PFSK-1 (cell line): ENCODE results near the gene RNF17.

Experiments used
- POLR2AphosphoS5 ChIP-seq: IDR thresholded peaks from 2 replicates; pipeline ENCODE4 v1.6.1; 2012; ENCODE audit warnings: low read depth, mild to moderate bottlenecking, control low read depth, low read length, moderate library complexity
- SIN3A ChIP-seq: IDR thresholded peaks from 2 replicates; pipeline ENCODE4 v1.6.1; 2012; ENCODE audit warnings: mild to moderate bottlenecking, low read length, moderate library complexity, borderline replicate concordance; ENCODE audit not compliant: insufficient read depth
- TAF1 ChIP-seq: IDR thresholded peaks from 2 replicates; pipeline ENCODE4 v1.6.1; 2012; ENCODE audit warnings: low read length, control low read depth, borderline replicate concordance; ENCODE audit not compliant: insufficient read depth

- no peak for TF ChIP-seq TAF1
- TF ChIP-seq SIN3A, result no peak
- no peak for TF ChIP-seq POLR2AphosphoS5
Measured at GRCh38 chr13:24929196-24929595, 165.2 kb downstream of the RNF17 start.
